ENCODE measurements around the gene MVB12B. TPM values are rescaled to one million over a fixed set of nuclear protein-coding genes. Genes with fewer than 3 reads are reported as not detected.

Gene MVB12B
- total and polyA plus RNA-seq, 2 of the 4 experiments (the other 2 are of a cell fraction) = 2.0 to 4.0 TPM

DNA sequence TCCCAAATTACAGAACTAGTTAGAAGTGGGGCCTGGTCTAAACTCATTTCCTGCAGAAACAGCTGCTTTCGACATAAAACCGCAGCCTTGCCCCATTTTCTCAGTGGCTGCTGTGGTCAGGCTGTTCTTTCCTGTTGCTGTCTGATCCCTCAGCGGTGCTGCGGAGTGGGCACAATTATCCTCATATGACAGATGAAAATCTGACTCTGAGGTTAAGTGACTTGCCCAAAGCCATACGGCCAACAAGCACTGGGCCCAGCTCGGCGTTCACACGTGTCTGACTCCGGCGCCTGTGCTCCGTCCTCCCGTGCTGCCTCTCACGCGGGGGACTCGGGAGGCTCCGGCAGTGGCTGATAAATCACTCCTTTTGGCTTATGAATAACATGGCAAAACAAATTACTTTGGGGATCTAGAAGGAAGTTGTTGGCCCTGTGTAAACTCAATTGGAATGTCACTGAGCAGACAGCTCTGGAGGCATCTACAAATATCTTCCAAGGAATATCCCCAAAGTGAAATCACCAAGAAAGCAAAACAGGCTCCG is 144.5 kb downstream of the MVB12B start:
- Histone ChIP-seq H4K20me1 (ENCODE audit: insufficient read depth, low read length) (no peaks in the 10 kb centered on the region), H3K4ac (ENCODE audit: low read depth, low read length) (no peak overlapping the region), H3K18ac (ENCODE audit: low read depth, low read length) (no peak overlapping the region), H4K5ac (ENCODE audit: low read depth, low read length) (no peak overlapping the region), H3K9me3 (ENCODE audit: control insufficient read depth, insufficient read depth, low read length) (no peaks in the 10 kb centered on the region), H3K56ac (ENCODE audit: extremely low read depth, insufficient read depth, low read length) (no peak overlapping the region), H2BK20ac (ENCODE audit: low read depth, low read length) (no peak overlapping the region), H3K9ac (ENCODE audit: low read depth, low read length) (no peak overlapping the region), H2BK15ac (ENCODE audit: low read depth, low read length) (no peak overlapping the region), H3K27me3 (ENCODE audit: control insufficient read depth, insufficient read depth, low read length) (no peaks in the 10 kb centered on the region), H3K4me2 (ENCODE audit: low read depth, low read length) (no peak overlapping the region), H2BK120ac (ENCODE audit: low read depth, low read length) (no peak overlapping the region), H3K36me3 (ENCODE audit: control insufficient read depth, insufficient read depth, low read length) (no peaks in the 10 kb centered on the region), H3K27ac (ENCODE audit: insufficient read depth, low read length) (no peak overlapping the region), H2AK9ac (replicated peaks; ENCODE audit: low read depth, low read length, poor library complexity) (no peak overlapping the region), H3K4me1 (ENCODE audit: control insufficient read depth, insufficient read depth, low read length) (peaks cover 9% of the 10 kb centered on the region), H3K4me3 (ENCODE audit: insufficient read depth, low read depth, low read length) (no peak overlapping the region), H4K91ac (ENCODE audit: insufficient read depth, low read depth, low read length) (no peak overlapping the region), H2AFZ (replicated peaks; ENCODE audit: low read length, poor library complexity) (peak overlapping the region; percentile 29), H2AK5ac (ENCODE audit: low read depth, low read length) (no peak overlapping the region), H2BK5ac (ENCODE audit: low read depth, low read length, poor library complexity, severe bottlenecking) (no peak overlapping the region), H3K23ac (ENCODE audit: low read depth, low read length) (no peak overlapping the region), H4K8ac (ENCODE audit: low read depth in 2 of 2, low read length in 2 of 2) (no peak overlapping the region), H3K79me1 (ENCODE audit: low read depth in 1 of 2, low read length in 2 of 2) (no peaks in the 10 kb centered on the region), H3K9me1 (ENCODE audit: insufficient read depth, low read length) (peaks cover 11% of the 10 kb centered on the region), H3K14ac (replicated peaks; ENCODE audit: low read depth, low read length) (no peak overlapping the region)
- no peak for ATAC-seq (ENCODE audit: low read depth)
- peak; percentile 52 for DNase-seq
- ChIA-PET CTCF (interaction anchor here (1.1 to 1.8 kb wide), 2 partner anchors 20 to 28 kb away, joined by 4 to 12 read pairs; no protein-coding TSS in a partner anchor), POLR2A (ENCODE audit: unreplicated experiment) (no interaction called here)
- intact Hi-C loops (cut with micrococcal nuclease) = no loop called here
- BruUV-seq (replicated peaks) = no TSS peak
- TF ChIP-seq CEBPB (IDR thresholded peaks at IDR 0.05; ENCODE audit: low read depth, low read length) (peak; percentile 52; the same call in 1 of the 2 replicates), MXI1 (IDR thresholded peaks at IDR 0.05; ENCODE audit: borderline replicate concordance, low read depth, low read length) (no peak), SMC3 (IDR thresholded peaks at IDR 0.05; ENCODE audit: low read depth, low read length) (no peak), RAD21 (IDR thresholded peaks at IDR 0.05; ENCODE audit: low read length) (no peak), NFE2L2 (IDR thresholded peaks at IDR 0.05; ENCODE audit: low read depth, low read length) (no peak)
- TF ChIP-seq, protein P1, sequence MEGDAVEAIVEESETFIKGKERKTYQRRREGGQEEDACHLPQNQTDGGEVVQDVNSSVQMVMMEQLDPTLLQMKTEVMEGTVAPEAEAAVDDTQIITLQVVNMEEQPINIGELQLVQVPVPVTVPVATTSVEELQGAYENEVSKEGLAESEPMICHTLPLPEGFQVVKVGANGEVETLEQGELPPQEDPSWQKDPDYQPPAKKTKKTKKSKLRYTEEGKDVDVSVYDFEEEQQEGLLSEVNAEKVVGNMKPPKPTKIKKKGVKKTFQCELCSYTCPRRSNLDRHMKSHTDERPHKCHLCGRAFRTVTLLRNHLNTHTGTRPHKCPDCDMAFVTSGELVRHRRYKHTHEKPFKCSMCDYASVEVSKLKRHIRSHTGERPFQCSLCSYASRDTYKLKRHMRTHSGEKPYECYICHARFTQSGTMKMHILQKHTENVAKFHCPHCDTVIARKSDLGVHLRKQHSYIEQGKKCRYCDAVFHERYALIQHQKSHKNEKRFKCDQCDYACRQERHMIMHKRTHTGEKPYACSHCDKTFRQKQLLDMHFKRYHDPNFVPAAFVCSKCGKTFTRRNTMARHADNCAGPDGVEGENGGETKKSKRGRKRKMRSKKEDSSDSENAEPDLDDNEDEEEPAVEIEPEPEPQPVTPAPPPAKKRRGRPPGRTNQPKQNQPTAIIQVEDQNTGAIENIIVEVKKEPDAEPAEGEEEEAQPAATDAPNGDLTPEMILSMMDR (conservative IDR thresholded peaks at IDR 0.05; ENCODE audit: low read depth, low read length) = no peak
- WGBS, 2 experiments (ENCODE audit: extremely low coverage in 2 of 2, insufficient read length in 1 of 2) = 52% methylated on average over 4 of the region's 17 CpGs; no CpG with 5 or more reads in 1 of the 2 experiments
- dilution Hi-C loops (cut with HindIII; ENCODE audit: low sequenced_read_pairs, unreplicated experiment) = no loop called here
- in situ Hi-C loops (cut with MboI; ENCODE audit: low sequenced_read_pairs) = no loop called here
